GM23338 (cell line): ENCODE results near the gene AADAT. TPM values are rescaled to one million over a fixed set of nuclear protein-coding genes. Genes with fewer than 3 reads are reported as not detected.

Experiments used
- ATAC-seq: fragments of 200-7000 bp; cut with Tn5 transposase; 3 replicates; pipeline ENCODE4 v1.9.1; 2020
- DNase-seq: peaks from one replicate; pipeline ENCODE4 v3.0.0-alpha.2; 2015; ENCODE audit warnings: low spot score
- H2AFZ ChIP-seq: fragments of 200-600 bp; sonication (generic); 2 replicates; pipeline ENCODE4 v1.8.0; 2016; ENCODE audit warnings: antibody characterized with exemption, mild to moderate bottlenecking, moderate library complexity
- H3F3A ChIP-seq: fragments of 200-600 bp; sonication (generic); replicated peaks from 2 replicates; pipeline ENCODE4 v1.8.0; 2017; ENCODE audit warnings: antibody characterized with exemption, mixed run types, low read depth
- H3K27ac ChIP-seq: fragments of 200-600 bp; sonication (generic); 2 replicates; pipeline ENCODE4 v1.6.1; 2016; ENCODE audit warnings: low read depth
- H3K27me3 ChIP-seq: fragments of 200-600 bp; sonication (generic); 2 replicates; pipeline ENCODE4 v1.8.0; 2016; ENCODE audit warnings: mild to moderate bottlenecking, mixed run types, moderate library complexity; ENCODE audit not compliant: insufficient read depth
- H3K36me3 ChIP-seq: fragments of 200-600 bp; sonication (generic); 2 replicates; pipeline ENCODE4 v1.8.0; 2016; ENCODE audit warnings: mild to moderate bottlenecking; ENCODE audit not compliant: insufficient read depth
- H3K4me1 ChIP-seq: fragments of 200-600 bp; sonication (generic); 2 replicates; pipeline ENCODE4 v1.8.0; 2016; ENCODE audit warnings: mild to moderate bottlenecking, moderate library complexity; ENCODE audit not compliant: insufficient read depth
- H3K4me2 ChIP-seq: fragments of 200-600 bp; sonication (generic); 2 replicates; pipeline ENCODE4 v1.7.1; 2017; ENCODE audit warnings: mixed run types
- H3K4me3 ChIP-seq: fragments of 200-600 bp; sonication (generic); 2 replicates; pipeline ENCODE4 v1.6.1; 2016; ENCODE audit warnings: mixed run types
- H3K79me2 ChIP-seq: fragments of 200-600 bp; sonication (generic); replicated peaks from 2 replicates; pipeline ENCODE4 v1.8.0; 2017; ENCODE audit warnings: mild to moderate bottlenecking; ENCODE audit not compliant: insufficient read depth
- H3K9me2 ChIP-seq: fragments of 200-600 bp; sonication (generic); 2 replicates; pipeline ENCODE4 v1.8.0; 2017; ENCODE audit not compliant: insufficient read depth
- H4K20me1 ChIP-seq: fragments of 200-600 bp; sonication (generic); replicated peaks from 2 replicates; pipeline ENCODE4 v1.8.0; 2017; ENCODE audit warnings: mild to moderate bottlenecking; ENCODE audit not compliant: insufficient read depth
- H3K27ac Mint-ChIP-seq: 2 replicates; pipeline ENCODE4 v1.8.0; 2020; ENCODE audit warnings: inconsistent platforms, mild to moderate bottlenecking, moderate library complexity, mixed read lengths
- H3K27me3 Mint-ChIP-seq: 3 replicates; pipeline ENCODE4 v1.8.0; 2022; ENCODE audit warnings: low read depth, mild to moderate bottlenecking, moderate library complexity, mixed read lengths, inconsistent platforms; ENCODE audit not compliant: insufficient read depth, poor library complexity
- H3K36me3 Mint-ChIP-seq: 3 replicates; pipeline ENCODE4 v1.8.0; 2021; ENCODE audit warnings: low read depth, mild to moderate bottlenecking, inconsistent platforms, moderate library complexity, mixed read lengths
- H3K4me1 Mint-ChIP-seq: 3 replicates; pipeline ENCODE4 v1.8.0; 2020; ENCODE audit warnings: mild to moderate bottlenecking, inconsistent platforms, mixed read lengths
- H3K4me3 Mint-ChIP-seq: 3 replicates; pipeline ENCODE4 v1.8.0; 2021; ENCODE audit warnings: moderate library complexity, mild to moderate bottlenecking, inconsistent platforms, mixed read lengths
- H3K9me3 Mint-ChIP-seq: 3 replicates; pipeline ENCODE4 v1.8.0; 2020; ENCODE audit warnings: moderate library complexity, mild to moderate bottlenecking, inconsistent platforms, mixed read lengths
- ETS1 ChIP-seq: IDR thresholded peaks from 2 replicates; pipeline ENCODE4 v1.6.1; 2016; ENCODE audit warnings: antibody characterized with exemption
- NANOG ChIP-seq: IDR thresholded peaks from 2 replicates; pipeline ENCODE4 v1.6.1; 2016; ENCODE audit warnings: antibody characterized with exemption, borderline replicate concordance
- POLR2AphosphoS5 ChIP-seq: IDR thresholded peaks from 2 replicates; pipeline ENCODE4 v1.6.1; 2016; ENCODE audit warnings: antibody characterized with exemption, low read depth
- STAT1 ChIP-seq: IDR thresholded peaks from one replicate; pipeline ENCODE4 v1.6.1; 2016; ENCODE audit warnings: antibody characterized with exemption; ENCODE audit not compliant: unreplicated experiment
- ZNF114 ChIP-seq: fragments of 250-450 bp; sonication (Bioruptor Pico); IDR thresholded peaks from 2 replicates; pipeline ENCODE4 v1.5.0; 2020; ENCODE audit warnings: mild to moderate bottlenecking, moderate library complexity
- polyA plus RNA-seq: library from polyadenylated mRNA; unstranded; fragments of >200 nt; fragmentation: Nextera tagmentation; extraction: Ambion mirVana; gene quantifications from 2 replicates; pipeline ENCODE4 v1.2.1, GENCODE V29; 2016
- total RNA-seq: library from RNA; depleted of rRNA; stranded (reverse); fragments of >200 nt; shearing (Covaris generic); gene quantifications from 2 replicates; pipeline ENCODE4 v1.2.3, GENCODE V29; 2014
- TF ChIP-seq, protein P1 (sequence below): IDR thresholded peaks from one replicate; pipeline ENCODE4 v1.6.1; 2018; ENCODE audit warnings: antibody characterized with exemption; ENCODE audit not compliant: unreplicated experiment
- TF ChIP-seq, protein P2 (sequence below): fragments of 250-450 bp; sonication (Bioruptor Pico); IDR thresholded peaks from 2 replicates; pipeline ENCODE4 v1.5.0; 2020; ENCODE audit warnings: mild to moderate bottlenecking, moderate library complexity

Gene AADAT
- total and polyA plus RNA-seq, 2 experiments from 2014 or later = 6.9 to 7.0 TPM

DNA sequence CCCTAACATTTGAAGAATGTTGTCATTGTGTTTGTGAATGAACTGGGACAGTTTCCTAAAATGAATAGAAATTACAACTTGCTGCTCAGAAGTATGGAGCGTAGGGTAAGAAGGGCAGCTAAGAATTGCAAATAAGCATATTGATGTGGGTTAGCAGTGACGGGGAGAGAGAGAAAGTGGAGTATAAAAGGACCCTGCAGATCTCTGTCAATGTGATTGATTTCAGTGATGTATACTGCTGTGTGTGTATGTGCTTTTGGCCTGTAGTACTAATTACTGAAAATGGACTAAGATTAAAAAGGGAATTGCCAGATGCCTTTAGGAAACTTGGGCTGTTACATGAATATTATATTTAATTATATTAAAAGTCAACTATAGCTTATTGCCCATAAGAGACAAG, 55.8 kb downstream of the AADAT start:
- H3K36me3 ChIP-seq = no peaks in the 10 kb centered on the region
- no peak overlapping the region for H3K27ac ChIP-seq
- H3K27ac Mint-ChIP-seq = no peak overlapping the region
- peaks cover 10% of the 10 kb centered on the region for H3K4me1 Mint-ChIP-seq
- 0 out of 2 replicates have a peak, but pooled peaks cover 3% of the 10 kb centered on the region for H3K9me2 ChIP-seq
- H3K4me3 Mint-ChIP-seq = no peak overlapping the region
- H3F3A ChIP-seq = no peaks in the 10 kb centered on the region
- H3K27me3 Mint-ChIP-seq = peaks cover 4% of the 10 kb centered on the region
- H3K79me2 ChIP-seq = no peaks in the 10 kb centered on the region
- H3K27me3 ChIP-seq = peaks cover 10% of the 10 kb centered on the region; the same call in 1 of the 2 replicates
- no peak overlapping the region for H3K4me2 ChIP-seq
- no peaks in the 10 kb centered on the region for H4K20me1 ChIP-seq
- no peaks in the 10 kb centered on the region for H3K36me3 Mint-ChIP-seq
- H3K4me1 ChIP-seq = no peaks in the 10 kb centered on the region
- no peaks in the 10 kb centered on the region for H3K9me3 Mint-ChIP-seq
- TF ChIP-seq STAT1 = no peak
- TF ChIP-seq, protein P1, sequence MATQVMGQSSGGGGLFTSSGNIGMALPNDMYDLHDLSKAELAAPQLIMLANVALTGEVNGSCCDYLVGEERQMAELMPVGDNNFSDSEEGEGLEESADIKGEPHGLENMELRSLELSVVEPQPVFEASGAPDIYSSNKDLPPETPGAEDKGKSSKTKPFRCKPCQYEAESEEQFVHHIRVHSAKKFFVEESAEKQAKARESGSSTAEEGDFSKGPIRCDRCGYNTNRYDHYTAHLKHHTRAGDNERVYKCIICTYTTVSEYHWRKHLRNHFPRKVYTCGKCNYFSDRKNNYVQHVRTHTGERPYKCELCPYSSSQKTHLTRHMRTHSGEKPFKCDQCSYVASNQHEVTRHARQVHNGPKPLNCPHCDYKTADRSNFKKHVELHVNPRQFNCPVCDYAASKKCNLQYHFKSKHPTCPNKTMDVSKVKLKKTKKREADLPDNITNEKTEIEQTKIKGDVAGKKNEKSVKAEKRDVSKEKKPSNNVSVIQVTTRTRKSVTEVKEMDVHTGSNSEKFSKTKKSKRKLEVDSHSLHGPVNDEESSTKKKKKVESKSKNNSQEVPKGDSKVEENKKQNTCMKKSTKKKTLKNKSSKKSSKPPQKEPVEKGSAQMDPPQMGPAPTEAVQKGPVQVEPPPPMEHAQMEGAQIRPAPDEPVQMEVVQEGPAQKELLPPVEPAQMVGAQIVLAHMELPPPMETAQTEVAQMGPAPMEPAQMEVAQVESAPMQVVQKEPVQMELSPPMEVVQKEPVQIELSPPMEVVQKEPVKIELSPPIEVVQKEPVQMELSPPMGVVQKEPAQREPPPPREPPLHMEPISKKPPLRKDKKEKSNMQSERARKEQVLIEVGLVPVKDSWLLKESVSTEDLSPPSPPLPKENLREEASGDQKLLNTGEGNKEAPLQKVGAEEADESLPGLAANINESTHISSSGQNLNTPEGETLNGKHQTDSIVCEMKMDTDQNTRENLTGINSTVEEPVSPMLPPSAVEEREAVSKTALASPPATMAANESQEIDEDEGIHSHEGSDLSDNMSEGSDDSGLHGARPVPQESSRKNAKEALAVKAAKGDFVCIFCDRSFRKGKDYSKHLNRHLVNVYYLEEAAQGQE = no peak
- ATAC-seq (no peak), DNase-seq (no peak)
- no peak overlapping the region for H2AFZ ChIP-seq
- no peak overlapping the region for H3K4me3 ChIP-seq

GRCh38 chr4:170030121-170030520, 59.6 kb downstream of the AADAT start:
- Histone ChIP-seq H3K79me2 (no peaks in the 10 kb centered on the region), H3K4me1 (peaks cover 8% of the 10 kb centered on the region), H3K36me3 (no peaks in the 10 kb centered on the region), H3K9me2 (0 out of 2 replicates have a peak, but pooled peaks cover 3% of the 10 kb centered on the region), H3K4me2 (no peak overlapping the region), H3F3A (no peaks in the 10 kb centered on the region), H2AFZ (no peak overlapping the region), H3K4me3 (no peak overlapping the region), H4K20me1 (no peaks in the 10 kb centered on the region), H3K27ac (no peak overlapping the region), H3K27me3 (peaks cover 33% of the 10 kb centered on the region)
- Mint-ChIP-seq H3K27me3 (peaks cover 30% of the 10 kb centered on the region), H3K4me3 (no peak overlapping the region), H3K27ac (no peak overlapping the region), H3K9me3 (peaks cover 13% of the 10 kb centered on the region), H3K36me3 (peaks cover 9% of the 10 kb centered on the region; the same call in 2 of the 3 replicates), H3K4me1 (peaks cover 9% of the 10 kb centered on the region; the same call in 2 of the 3 replicates)
- DNase-seq = no peak
- no peak for ATAC-seq
- no peak for TF ChIP-seq POLR2AphosphoS5
- no peak for TF ChIP-seq ZNF114
- TF ChIP-seq ETS1 = no peak
- no peak for TF ChIP-seq STAT1
- TF ChIP-seq NANOG = no peak
- TF ChIP-seq, protein P2, sequence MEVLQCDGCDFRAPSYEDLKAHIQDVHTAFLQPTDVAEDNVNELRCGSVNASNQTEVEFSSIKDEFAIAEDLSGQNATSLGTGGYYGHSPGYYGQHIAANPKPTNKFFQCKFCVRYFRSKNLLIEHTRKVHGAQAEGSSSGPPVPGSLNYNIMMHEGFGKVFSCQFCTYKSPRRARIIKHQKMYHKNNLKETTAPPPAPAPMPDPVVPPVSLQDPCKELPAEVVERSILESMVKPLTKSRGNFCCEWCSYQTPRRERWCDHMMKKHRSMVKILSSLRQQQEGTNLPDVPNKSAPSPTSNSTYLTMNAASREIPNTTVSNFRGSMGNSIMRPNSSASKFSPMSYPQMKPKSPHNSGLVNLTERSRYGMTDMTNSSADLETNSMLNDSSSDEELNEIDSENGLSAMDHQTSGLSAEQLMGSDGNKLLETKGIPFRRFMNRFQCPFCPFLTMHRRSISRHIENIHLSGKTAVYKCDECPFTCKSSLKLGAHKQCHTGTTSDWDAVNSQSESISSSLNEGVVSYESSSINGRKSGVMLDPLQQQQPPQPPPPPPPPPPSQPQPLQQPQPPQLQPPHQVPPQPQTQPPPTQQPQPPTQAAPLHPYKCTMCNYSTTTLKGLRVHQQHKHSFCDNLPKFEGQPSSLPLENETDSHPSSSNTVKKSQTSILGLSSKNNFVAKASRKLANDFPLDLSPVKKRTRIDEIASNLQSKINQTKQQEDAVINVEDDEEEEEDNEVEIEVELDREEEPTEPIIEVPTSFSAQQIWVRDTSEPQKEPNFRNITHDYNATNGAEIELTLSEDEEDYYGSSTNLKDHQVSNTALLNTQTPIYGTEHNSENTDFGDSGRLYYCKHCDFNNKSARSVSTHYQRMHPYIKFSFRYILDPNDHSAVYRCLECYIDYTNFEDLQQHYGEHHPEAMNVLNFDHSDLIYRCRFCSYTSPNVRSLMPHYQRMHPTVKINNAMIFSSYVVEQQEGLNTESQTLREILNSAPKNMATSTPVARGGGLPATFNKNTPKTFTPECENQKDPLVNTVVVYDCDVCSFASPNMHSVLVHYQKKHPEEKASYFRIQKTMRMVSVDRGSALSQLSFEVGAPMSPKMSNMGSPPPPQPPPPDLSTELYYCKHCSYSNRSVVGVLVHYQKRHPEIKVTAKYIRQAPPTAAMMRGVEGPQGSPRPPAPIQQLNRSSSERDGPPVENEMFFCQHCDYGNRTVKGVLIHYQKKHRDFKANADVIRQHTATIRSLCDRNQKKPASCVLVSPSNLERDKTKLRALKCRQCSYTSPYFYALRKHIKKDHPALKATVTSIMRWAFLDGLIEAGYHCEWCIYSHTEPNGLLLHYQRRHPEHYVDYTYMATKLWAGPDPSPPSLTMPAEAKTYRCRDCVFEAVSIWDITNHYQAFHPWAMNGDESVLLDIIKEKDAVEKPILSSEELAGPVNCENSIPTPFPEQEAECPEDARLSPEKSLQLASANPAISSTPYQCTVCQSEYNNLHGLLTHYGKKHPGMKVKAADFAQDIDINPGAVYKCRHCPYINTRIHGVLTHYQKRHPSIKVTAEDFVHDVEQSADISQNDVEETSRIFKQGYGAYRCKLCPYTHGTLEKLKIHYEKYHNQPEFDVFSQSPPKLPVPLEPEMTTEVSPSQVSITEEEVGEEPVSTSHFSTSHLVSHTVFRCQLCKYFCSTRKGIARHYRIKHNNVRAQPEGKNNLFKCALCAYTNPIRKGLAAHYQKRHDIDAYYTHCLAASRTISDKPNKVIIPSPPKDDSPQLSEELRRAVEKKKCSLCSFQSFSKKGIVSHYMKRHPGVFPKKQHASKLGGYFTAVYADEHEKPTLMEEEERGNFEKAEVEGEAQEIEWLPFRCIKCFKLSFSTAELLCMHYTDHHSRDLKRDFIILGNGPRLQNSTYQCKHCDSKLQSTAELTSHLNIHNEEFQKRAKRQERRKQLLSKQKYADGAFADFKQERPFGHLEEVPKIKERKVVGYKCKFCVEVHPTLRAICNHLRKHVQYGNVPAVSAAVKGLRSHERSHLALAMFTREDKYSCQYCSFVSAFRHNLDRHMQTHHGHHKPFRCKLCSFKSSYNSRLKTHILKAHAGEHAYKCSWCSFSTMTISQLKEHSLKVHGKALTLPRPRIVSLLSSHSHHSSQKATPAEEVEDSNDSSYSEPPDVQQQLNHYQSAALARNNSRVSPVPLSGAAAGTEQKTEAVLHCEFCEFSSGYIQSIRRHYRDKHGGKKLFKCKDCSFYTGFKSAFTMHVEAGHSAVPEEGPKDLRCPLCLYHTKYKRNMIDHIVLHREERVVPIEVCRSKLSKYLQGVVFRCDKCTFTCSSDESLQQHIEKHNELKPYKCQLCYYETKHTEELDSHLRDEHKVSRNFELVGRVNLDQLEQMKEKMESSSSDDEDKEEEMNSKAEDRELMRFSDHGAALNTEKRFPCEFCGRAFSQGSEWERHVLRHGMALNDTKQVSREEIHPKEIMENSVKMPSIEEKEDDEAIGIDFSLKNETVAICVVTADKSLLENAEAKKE (CRISPR knock-in tag) = no peak
- TF ChIP-seq, protein P1 = no peak
